IMR-90 (cell line): ENCODE data around the gene AUTS2. TPM values are rescaled to one million over a fixed set of nuclear protein-coding genes. Genes with fewer than 3 reads are reported as not detected.

Experiments
- ATAC-seq: fragments of 200-7000 bp; cut with Tn5 transposase; 2 replicates; pipeline ENCODE4 v1.9.1; 2020; ENCODE audit warnings: low read depth, mild to moderate bottlenecking, moderate library complexity
- BruUV-seq: library from RNA; stranded (reverse); fragments of 400-500 nt; replicated peaks from 2 replicates; lab custom pipeline; 2021; lab: Mats Ljungman, UMichigan
- CTCF ChIA-PET: fragments of 300-600 bp; formaldehyde crosslinking; extraction: SDS; loops from one replicate; lab custom pipeline; 2021; ENCODE audit warnings: antibody characterized with exemption; lab: Yijun Ruan, JAX
- POLR2A ChIA-PET: fragments of 300-600 bp; sonication (Branson Sonifier 250); formaldehyde crosslinking; loops from one replicate; lab custom pipeline; 2022; ENCODE audit warnings: antibody characterized with exemption; ENCODE audit not compliant: unreplicated experiment; lab: Charles Lee
- DNase-seq: peaks from one replicate; pipeline ENCODE4 v3.0.0; 2013
- H2AFZ ChIP-seq: replicated peaks from 2 replicates; pipeline ENCODE3; 2013; ENCODE audit warnings: low read length, mild to moderate bottlenecking; ENCODE audit not compliant: poor library complexity
- H2AK5ac ChIP-seq: 2 replicates; pipeline ENCODE4 v1.6.1; 2013; ENCODE audit warnings: low read depth, low read length, inconsistent platforms
- H2AK9ac ChIP-seq: replicated peaks from 2 replicates; pipeline ENCODE3; 2013; ENCODE audit warnings: mild to moderate bottlenecking, low read depth, low read length, moderate library complexity; ENCODE audit not compliant: poor library complexity
- H2BK120ac ChIP-seq: 2 replicates; pipeline ENCODE4 v1.6.1; 2013; ENCODE audit warnings: low read depth, low read length, inconsistent platforms
- H2BK15ac ChIP-seq: 3 replicates; pipeline ENCODE4 v1.6.1; 2013; ENCODE audit warnings: low read depth, low read length, inconsistent platforms
- H2BK20ac ChIP-seq: 2 replicates; pipeline ENCODE4 v1.6.1; 2013; ENCODE audit warnings: low read depth, mild to moderate bottlenecking, inconsistent platforms, low read length, moderate library complexity
- H2BK5ac ChIP-seq: 2 replicates; pipeline ENCODE4 v1.6.1; 2013; ENCODE audit warnings: mild to moderate bottlenecking, low read depth, low read length, inconsistent platforms; ENCODE audit not compliant: poor library complexity, severe bottlenecking
- H3K14ac ChIP-seq: replicated peaks from 2 replicates; pipeline ENCODE4 v1.6.1; 2013; ENCODE audit warnings: low read depth, low read length, inconsistent platforms
- H3K18ac ChIP-seq: 2 replicates; pipeline ENCODE4 v1.6.1; 2013; ENCODE audit warnings: low read depth, low read length, control low read depth
- H3K23ac ChIP-seq: 2 replicates; pipeline ENCODE4 v1.6.1; 2013; ENCODE audit warnings: low read depth, low read length, inconsistent platforms
- H3K27ac ChIP-seq: 2 replicates; pipeline ENCODE4 v1.5.1; 2013; ENCODE audit warnings: mild to moderate bottlenecking, control low read depth, low read length; ENCODE audit not compliant: insufficient read depth
- H3K27me3 ChIP-seq: 2 replicates; pipeline ENCODE4 v1.6.1; 2013; ENCODE audit warnings: low read length; ENCODE audit not compliant: control insufficient read depth, insufficient read depth
- H3K36me3 ChIP-seq: 2 replicates; pipeline ENCODE4 v1.6.1; 2013; ENCODE audit warnings: low read length, mixed read lengths; ENCODE audit not compliant: control insufficient read depth, insufficient read depth
- H3K4ac ChIP-seq: 2 replicates; pipeline ENCODE4 v1.6.1; 2013; ENCODE audit warnings: low read depth, low read length, inconsistent platforms
- H3K4me1 ChIP-seq: 2 replicates; pipeline ENCODE4 v1.6.1; 2013; ENCODE audit warnings: low read length, mixed read lengths; ENCODE audit not compliant: control insufficient read depth, insufficient read depth
- H3K4me2 ChIP-seq: 2 replicates; pipeline ENCODE4 v1.6.1; 2013; ENCODE audit warnings: low read depth, mild to moderate bottlenecking, control low read depth, low read length, moderate library complexity
- H3K4me3 ChIP-seq: 2 replicates; pipeline ENCODE4 v1.5.1; 2013; ENCODE audit warnings: low read depth, mild to moderate bottlenecking, control low read depth, low read length, moderate library complexity; ENCODE audit not compliant: insufficient read depth
- H3K56ac ChIP-seq: 2 replicates; pipeline ENCODE4 v1.6.1; 2013; ENCODE audit warnings: low read length, inconsistent platforms; ENCODE audit not compliant: insufficient read depth; ENCODE audit errors: extremely low read depth
- H3K79me1 ChIP-seq, 2 experiments: 2 replicates each; pipeline ENCODE4 v1.6.1; 2013; ENCODE audit warnings: low read length in 2 of 2, inconsistent platforms in 1 of 2, low read depth in 1 of 2
- H3K9ac ChIP-seq: 2 replicates; pipeline ENCODE4 v1.6.1; 2013; ENCODE audit warnings: low read depth, low read length, control low read depth
- H3K9me1 ChIP-seq: 2 replicates; pipeline ENCODE4 v1.6.1; 2013; ENCODE audit warnings: low read length, inconsistent platforms; ENCODE audit not compliant: insufficient read depth
- H3K9me3 ChIP-seq: 2 replicates; pipeline ENCODE4 v1.6.1; 2013; ENCODE audit warnings: low read length; ENCODE audit not compliant: control insufficient read depth, insufficient read depth
- H4K20me1 ChIP-seq: 2 replicates; pipeline ENCODE4 v1.6.1; 2013; ENCODE audit warnings: low read length, inconsistent platforms; ENCODE audit not compliant: insufficient read depth
- H4K5ac ChIP-seq: 2 replicates; pipeline ENCODE4 v1.6.1; 2013; ENCODE audit warnings: mild to moderate bottlenecking, low read depth, low read length, control low read depth
- H4K8ac ChIP-seq, 2 experiments: 2 replicates each; pipeline ENCODE4 v1.6.1; 2013; ENCODE audit warnings: low read depth in 2 of 2, low read length in 2 of 2, control low read depth in 1 of 2, inconsistent platforms in 1 of 2
- H4K91ac ChIP-seq: 2 replicates; pipeline ENCODE4 v1.6.1; 2013; ENCODE audit warnings: low read depth, low read length, inconsistent platforms; ENCODE audit not compliant: insufficient read depth
- CHD1 ChIP-seq: IDR thresholded peaks from 2 replicates; pipeline ENCODE4 v1.6.1; 2012; ENCODE audit warnings: low read depth, low read length, improper control_type of control experiment
- FOS ChIP-seq: fragments of 150-350 bp; IDR thresholded peaks from 2 replicates; pipeline ENCODE4 v1.6.1; 2016; ENCODE audit warnings: low read depth, low read length
- POLR2A ChIP-seq: IDR thresholded peaks from 2 replicates; pipeline ENCODE4 v1.6.1; 2012; ENCODE audit warnings: mild to moderate bottlenecking, low read depth, low read length
- SMC3 ChIP-seq: fragments of 150-350 bp; IDR thresholded peaks from 2 replicates; pipeline ENCODE4 v1.6.1; 2016; ENCODE audit warnings: low read depth, mild to moderate bottlenecking, antibody characterized with exemption, low read length, moderate library complexity
- WGBS, 2 experiments: methylation state at CpG; one replicate each; pipeline versions ENCODE4 v1.1.5 to v1.1.7; 2013; ENCODE audit warnings: missing lambda C conversion rate in 2 of 2; ENCODE audit not compliant: insufficient read length in 1 of 2; ENCODE audit errors: extremely low coverage in 2 of 2; 5-methylcytosine and 5-hydroxymethylcytosine counted together
- dilution Hi-C: fragments of 300-500 bp; cut with HindIII; formaldehyde crosslinking; loops from one replicate; pipeline ENCODE4 v1.14.3; 2018; ENCODE audit warnings: low sequenced_read_pairs; ENCODE audit not compliant: unreplicated experiment
- in situ Hi-C: fragments of 300-500 bp; cut with MboI; formaldehyde crosslinking; loops from 3 replicates; pipeline ENCODE4 v1.14.3; 2019; ENCODE audit warnings: low sequenced_read_pairs, inconsistent platforms, mixed read lengths
- intact Hi-C: fragments of 100-400 bp; cut with micrococcal nuclease; formaldehyde crosslinking; loops from 2 replicates; pipeline ENCODE4 v1.10.0; 2022
- polyA plus RNA-seq, 3 experiments: library from polyadenylated mRNA; depleted of rRNA; stranded (reverse); fragments of >200 nt; gene quantifications; 2 replicates each; pipeline ENCODE4 v1.2.3, GENCODE V29; 2012; ENCODE audit warnings: low replicate concordance in 1 of 3
- total RNA-seq: library from RNA; depleted of rRNA; stranded (reverse); fragments of >200 nt; gene quantifications from 2 replicates; pipeline ENCODE4 v1.2.3, GENCODE V29; 2012
- TF ChIP-seq, protein P1 (sequence below): conservative IDR thresholded peaks from 2 replicates; pipeline ENCODE4 v1.5.1; 2012; ENCODE audit warnings: mild to moderate bottlenecking, low read depth, low read length, improper control_type of control experiment

AUTS2 gene
- total and polyA plus RNA-seq, 2 of the 4 experiments (the other 2 are of a cell fraction): 0.90 to 3.0 TPM

DNA sequence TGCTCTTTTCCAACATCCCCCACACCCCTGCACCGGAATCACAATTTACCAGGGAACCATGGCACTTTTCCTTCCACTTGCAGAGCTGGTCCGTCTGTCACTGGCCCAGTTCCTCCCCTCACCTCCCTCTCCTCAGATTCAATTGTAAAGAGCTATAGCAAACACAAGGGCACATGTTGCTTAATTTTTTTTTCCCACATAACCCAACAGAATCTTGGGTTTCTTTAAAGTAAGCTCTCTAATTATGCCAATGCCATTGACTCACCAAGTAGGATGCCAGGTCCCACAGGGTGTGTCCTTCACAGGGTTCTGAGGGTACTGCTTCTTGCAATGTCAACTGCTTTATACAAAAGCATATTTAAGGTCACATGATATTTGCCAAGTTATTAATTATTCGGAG lies 262.2 kb downstream of the AUTS2 start:
- H2BK5ac ChIP-seq: no peak overlapping the region
- no peaks in the 10 kb centered on the region for H3K79me1 ChIP-seq
- no peak overlapping the region for H4K91ac ChIP-seq
- BruUV-seq: no TSS peak
- H2BK20ac ChIP-seq: no peak overlapping the region
- no peak overlapping the region for H2AFZ ChIP-seq
- dilution Hi-C loops: no loop called here
- H4K20me1 ChIP-seq: no peaks in the 10 kb centered on the region
- TF ChIP-seq SMC3 (no peak), CHD1 (no peak), FOS (no peak), POLR2A (no peak)
- TF ChIP-seq, protein P1, sequence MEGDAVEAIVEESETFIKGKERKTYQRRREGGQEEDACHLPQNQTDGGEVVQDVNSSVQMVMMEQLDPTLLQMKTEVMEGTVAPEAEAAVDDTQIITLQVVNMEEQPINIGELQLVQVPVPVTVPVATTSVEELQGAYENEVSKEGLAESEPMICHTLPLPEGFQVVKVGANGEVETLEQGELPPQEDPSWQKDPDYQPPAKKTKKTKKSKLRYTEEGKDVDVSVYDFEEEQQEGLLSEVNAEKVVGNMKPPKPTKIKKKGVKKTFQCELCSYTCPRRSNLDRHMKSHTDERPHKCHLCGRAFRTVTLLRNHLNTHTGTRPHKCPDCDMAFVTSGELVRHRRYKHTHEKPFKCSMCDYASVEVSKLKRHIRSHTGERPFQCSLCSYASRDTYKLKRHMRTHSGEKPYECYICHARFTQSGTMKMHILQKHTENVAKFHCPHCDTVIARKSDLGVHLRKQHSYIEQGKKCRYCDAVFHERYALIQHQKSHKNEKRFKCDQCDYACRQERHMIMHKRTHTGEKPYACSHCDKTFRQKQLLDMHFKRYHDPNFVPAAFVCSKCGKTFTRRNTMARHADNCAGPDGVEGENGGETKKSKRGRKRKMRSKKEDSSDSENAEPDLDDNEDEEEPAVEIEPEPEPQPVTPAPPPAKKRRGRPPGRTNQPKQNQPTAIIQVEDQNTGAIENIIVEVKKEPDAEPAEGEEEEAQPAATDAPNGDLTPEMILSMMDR: no peak
- H3K9ac ChIP-seq: no peak overlapping the region
- H3K27ac ChIP-seq: no peak overlapping the region
- H3K56ac ChIP-seq: no peak overlapping the region
- no peaks in the 10 kb centered on the region for H3K9me1 ChIP-seq
- ATAC-seq: no peak
- intact Hi-C loops: no loop called here
- no peak overlapping the region for H4K8ac ChIP-seq
- H3K4me3 ChIP-seq: no peak overlapping the region
- no peak overlapping the region for H3K4me2 ChIP-seq
- POLR2A ChIA-PET: no interaction called here
- no peak overlapping the region for H2AK9ac ChIP-seq
- no peaks in the 10 kb centered on the region for H3K27me3 ChIP-seq
- no peak for DNase-seq
- no peaks in the 10 kb centered on the region for H3K4me1 ChIP-seq
- H3K23ac ChIP-seq: no peak overlapping the region
- in situ Hi-C loops: no loop called here
- no peaks in the 10 kb centered on the region for H3K9me3 ChIP-seq
- H2AK5ac ChIP-seq: no peak overlapping the region
- no peak overlapping the region for H3K4ac ChIP-seq
- H4K5ac ChIP-seq: no peak overlapping the region
- no peak overlapping the region for H2BK15ac ChIP-seq
- CTCF ChIA-PET: interaction anchor here (0.6 kb wide), 1 partner anchor 15 kb away, joined by 4 read pairs; no protein-coding TSS in a partner anchor
- no peak overlapping the region for H2BK120ac ChIP-seq
- H3K36me3 ChIP-seq: no peaks in the 10 kb centered on the region
- H3K18ac ChIP-seq: no peak overlapping the region
- no peak overlapping the region for H3K14ac ChIP-seq
- 79% methylated on average over 2 of the region's 3 CpGs; no CpG with 5 or more reads in 1 of the 2 experiments for WGBS, 2 experiments
